Stimulated activated CD4-positive, alpha-beta T cell treated with anti-CD3 and anti-CD28 coated beads, Interleukin-1b, Interleukin-23, amount 100 ng/mL, for 48 hours (primary cell): Measurements from ENCODE around the gene LMBRD1.
"Not testable (repeated sequence)": the region's sequence is repeated elsewhere in the genome, so short reads cannot be mapped to it uniquely, and the experiment has no call there.

Source experiments
- DNase-seq: peaks from one replicate; pipeline ENCODE4 v3.0.0-alpha.2; 2020

LMBRD1 gene

DNA sequence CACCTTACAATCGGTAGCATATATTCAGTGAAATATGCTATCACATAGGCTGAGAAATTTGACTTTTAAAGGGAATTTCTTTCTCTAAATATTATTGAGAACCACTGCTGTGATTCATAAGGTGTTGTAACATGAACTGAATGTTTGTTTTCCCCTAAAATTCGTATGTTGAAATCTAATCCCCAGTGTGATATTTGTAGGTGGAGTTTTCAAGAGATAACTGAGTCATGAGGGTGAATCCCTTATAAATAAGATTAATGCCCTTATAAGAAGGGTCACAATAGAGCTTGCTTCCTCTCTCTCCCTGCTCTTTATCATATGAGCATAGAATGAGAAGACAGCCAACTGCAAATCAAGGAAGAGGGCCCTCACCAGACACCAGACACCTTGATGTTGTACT is 64.8 kb downstream of the LMBRD1 start:
- no peak for DNase-seq

DNA sequence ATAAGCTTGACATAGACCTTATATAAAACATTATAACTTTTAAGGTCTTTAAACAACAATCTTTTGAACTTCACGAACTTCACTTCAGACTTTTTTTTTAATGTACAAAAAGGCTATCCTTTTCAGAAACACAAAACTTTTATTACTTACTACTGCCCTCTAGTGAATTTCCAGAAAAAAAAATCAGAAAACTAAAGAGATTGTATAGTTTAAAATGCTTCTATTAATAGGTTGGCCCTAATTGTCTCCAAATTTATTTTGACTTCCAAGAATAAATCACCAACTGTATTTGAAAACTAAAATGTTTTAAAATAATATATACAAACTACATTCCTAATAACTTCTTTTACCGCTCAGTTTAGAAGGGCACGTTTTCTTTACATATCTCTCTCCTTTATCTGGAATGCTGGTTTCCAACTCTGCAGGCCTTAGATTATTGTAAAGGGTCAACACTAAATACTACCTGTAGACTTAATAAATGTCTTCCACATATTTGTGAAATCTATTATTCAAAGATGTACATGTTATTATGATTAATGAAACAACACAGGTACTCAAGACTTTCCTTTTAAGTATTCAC is 66.8 kb downstream of the LMBRD1 start:
- DNase-seq = no peak

GRCh38 chr6:69722683-69723082 is 74.1 kb downstream of the LMBRD1 start:
- DNase-seq = no peak

- no peak for DNase-seq
Observed at GRCh38 chr6:69719602-69720193, 77.1 kb downstream of the LMBRD1 start.

DNA sequence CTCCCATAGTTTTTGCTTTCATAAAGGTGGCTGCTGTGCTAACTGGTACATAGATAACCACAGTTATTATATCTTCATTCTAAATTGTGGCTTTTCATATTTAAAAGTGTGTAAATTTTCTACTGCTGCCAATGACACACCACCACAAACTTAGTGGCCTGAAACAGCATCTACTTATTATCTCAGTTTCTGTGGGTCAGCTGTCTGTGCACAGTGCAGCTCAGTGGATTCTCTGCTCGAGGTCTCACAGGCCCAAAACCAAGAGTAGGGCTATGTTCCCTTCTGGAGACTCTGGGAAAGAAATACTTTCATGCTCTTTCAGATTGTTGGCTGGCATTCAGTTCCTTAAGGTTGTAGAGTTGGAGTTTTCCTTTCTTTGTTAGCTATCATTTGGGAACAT is 90.1 kb downstream of the LMBRD1 start:
- no peak for DNase-seq

GRCh38 chr6:69705954-69706353 is 90.9 kb downstream of the LMBRD1 start:
- no peak for DNase-seq

- no peak for DNase-seq
Observed at GRCh38 chr6:69704916-69705315, 91.9 kb downstream of the LMBRD1 start.

GRCh38 chr6:69699655-69700054 is 97.2 kb downstream of the LMBRD1 start:
- DNase-seq = no peak

- DNase-seq = no peak
Observed at GRCh38 chr6:69696273-69696672, 100.5 kb downstream of the LMBRD1 start.

GRCh38 chr6:69693762-69694161 is 103.0 kb downstream of the LMBRD1 start:
- DNase-seq = no peak

GRCh38 chr6:69690986-69691385 is 105.8 kb downstream of the LMBRD1 start:
- DNase-seq = no peak

GRCh38 chr6:69680302-69680701 is 116.5 kb downstream of the LMBRD1 start:
- DNase-seq = no peak

DNA sequence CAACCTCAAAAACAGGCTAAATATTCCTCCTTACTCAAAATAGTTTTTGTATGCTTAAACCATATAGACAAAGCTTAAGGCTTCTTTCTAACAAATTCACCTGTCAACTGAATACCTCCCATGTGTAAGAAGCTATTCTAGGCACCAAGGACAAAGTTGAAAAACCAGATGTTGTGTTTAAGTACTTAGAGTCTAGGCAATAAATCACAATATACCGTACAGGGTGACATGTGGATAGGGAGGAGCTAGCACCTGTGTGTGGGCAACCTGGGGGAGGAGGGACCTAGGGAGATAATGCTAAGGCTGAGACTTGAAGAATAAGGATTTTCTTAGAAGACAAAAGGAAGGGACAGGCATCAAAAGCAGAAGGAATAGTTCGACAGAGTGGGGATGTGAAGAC is 123.5 kb downstream of the LMBRD1 start:
- no peak for DNase-seq

- DNase-seq = no peak
Observed at GRCh38 chr6:69668916-69669315, 127.9 kb downstream of the LMBRD1 start.

DNA sequence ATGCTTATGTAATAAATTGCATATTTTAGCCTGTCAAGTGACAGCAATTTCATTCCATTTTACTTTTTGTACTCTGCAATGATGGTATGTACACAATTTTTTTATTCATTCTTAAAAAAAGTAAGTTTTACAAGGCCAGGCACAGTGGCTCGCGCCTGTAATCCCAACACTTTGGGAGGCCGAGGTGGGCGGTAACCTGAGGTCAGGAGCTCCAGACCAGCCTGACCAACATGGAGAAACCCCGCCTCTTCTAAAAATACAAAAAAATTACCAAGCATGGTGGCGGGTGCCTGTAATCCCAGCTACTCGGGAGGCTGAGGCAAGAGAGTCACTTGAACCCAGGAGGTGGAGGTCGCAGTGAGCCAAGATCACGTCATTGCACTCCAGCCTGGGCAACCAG is 130.0 kb downstream of the LMBRD1 start:
- DNase-seq = not testable (repeated sequence)

DNA sequence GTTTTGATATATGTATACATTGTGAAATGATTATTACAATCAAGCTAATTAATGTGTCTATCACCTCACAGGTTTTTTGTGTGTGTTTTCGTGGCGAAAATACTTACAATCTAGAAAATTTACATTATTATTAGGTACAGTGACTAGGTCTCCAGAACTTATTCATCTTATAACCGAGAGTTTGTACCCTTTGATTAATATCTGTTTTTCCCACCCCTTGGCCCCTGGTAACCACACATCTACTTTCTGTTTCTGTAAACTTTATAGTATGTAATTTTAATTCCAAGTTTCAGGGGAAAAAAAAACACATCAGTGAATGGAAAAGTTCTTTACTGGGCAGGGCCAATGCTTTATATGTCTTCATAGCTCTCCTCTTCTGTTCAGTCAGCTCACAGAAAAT is 131.4 kb downstream of the LMBRD1 start:
- no peak for DNase-seq

DNA sequence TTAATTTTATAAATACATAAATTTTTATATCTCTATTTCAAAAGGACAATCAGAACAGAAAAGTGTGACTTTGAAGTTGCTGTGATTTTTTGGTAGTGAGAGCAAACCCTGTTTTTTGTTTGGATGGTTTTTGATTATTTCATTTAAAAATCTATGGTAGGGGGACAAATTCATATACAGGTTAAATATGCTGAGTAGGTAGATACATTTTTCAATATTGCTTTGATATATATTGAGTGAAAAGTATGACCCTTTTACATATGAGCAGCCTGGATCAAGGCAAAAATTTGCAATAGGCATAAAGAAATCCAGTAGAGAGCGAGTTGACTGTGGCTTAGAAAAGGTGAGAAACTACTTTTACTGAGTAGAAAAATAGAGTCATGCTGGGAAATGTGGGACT is 132.3 kb downstream of the LMBRD1 start:
- DNase-seq = no peak

- DNase-seq = no peak
Observed at GRCh38 chr6:69663215-69663614, 133.6 kb downstream of the LMBRD1 start.

GRCh38 chr6:69650703-69651102 is 146.1 kb downstream of the LMBRD1 start:
- DNase-seq = no peak

DNA sequence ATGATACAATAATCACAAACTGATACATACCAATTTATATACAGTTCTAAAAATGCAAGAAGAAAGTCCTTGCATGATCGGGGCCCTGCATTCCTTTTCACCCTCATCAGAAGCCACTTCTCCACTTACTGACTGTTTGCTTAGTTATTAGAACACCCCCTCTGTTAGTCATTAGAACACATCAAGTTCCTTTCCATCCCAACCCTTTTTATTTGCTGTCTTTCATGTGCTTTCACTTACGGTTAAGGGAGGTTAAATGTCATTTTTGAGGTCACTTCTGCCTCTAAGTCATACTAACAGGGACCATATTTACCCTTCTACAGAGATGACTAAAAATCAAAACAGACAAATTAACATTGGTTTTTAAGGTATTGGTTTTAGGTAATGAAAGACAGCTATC is 149.1 kb downstream of the LMBRD1 start:
- DNase-seq = no peak

GRCh38 chr6:69643688-69644087 is 153.1 kb downstream of the LMBRD1 start:
- DNase-seq = no peak

DNA sequence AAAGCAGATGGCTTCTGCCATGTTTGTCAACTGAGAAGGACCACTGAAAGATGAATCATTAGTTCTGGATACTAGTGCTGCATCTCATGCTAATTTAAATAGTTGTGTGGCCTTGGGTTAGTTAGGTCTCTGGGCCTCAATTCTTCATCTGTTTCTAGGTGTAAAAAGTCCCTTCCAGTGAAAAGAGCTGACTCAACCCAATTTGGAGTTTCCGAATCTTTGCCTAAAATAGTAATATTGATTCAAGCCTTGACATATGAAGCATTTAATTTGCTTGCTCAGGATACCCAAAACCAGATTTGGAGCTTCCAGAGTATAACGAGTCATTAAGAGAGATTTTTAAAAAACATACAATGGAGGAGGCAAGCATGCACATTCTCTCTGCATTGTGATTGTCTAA is 163.9 kb downstream of the LMBRD1 start:
- DNase-seq = no peak

DNA sequence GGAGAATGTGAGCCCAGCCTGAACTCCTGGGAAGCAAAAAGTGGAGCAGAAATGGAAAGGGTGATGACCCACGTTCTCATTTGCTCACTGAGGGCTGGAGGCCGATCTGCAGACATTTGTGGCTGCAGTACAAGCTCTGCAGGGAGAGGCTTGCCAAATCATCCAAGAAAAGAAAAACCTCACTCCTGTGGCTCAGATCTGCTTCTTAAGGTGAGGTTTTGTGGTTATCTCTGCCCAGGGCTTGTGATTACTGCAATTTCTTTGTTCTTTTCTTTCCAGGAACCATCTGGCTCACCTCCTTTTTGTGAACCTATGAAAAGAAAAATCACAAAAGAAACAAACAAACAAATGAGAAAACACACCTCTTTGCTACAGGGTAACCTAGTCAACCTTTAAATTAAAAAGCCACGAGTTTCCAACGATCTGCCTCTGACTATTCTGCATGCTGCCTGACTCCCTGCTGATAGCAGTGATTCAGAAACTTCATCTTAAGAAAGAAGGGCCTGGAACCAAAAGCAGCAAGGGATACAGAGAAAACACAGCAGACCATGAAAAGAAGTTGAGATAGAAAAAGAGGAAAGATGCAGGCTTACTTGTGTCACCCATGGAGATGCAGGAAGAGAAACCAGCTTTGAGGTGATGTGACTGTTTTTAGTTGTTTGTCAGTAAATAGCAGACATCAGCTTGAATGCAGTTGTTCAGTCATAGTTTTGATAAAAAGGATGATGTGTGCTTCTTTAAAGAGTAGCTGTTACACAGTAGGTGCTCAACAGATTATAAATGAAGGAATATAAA is 165.1 kb downstream of the LMBRD1 start:
- no peak for DNase-seq

- no peak for DNase-seq
Observed at GRCh38 chr6:69630767-69631166, 166.0 kb downstream of the LMBRD1 start.

GRCh38 chr6:69627625-69628024 is 169.2 kb downstream of the LMBRD1 start:
- no peak for DNase-seq
